Epithelial cell of esophagus (primary cell): ENCODE results near the gene CDC7.

Experiments
- DNase-seq: peaks from one replicate; pipeline ENCODE4 v3.0.0; 2010; ENCODE audit warnings: low read depth
- H3K4me3 ChIP-seq: 2 replicates; pipeline ENCODE4 v1.5.1; 2011; ENCODE audit warnings: mild to moderate bottlenecking, low read length, control low read depth
- TF ChIP-seq, protein P1 (sequence below): IDR thresholded peaks from 2 replicates; pipeline ENCODE4 v1.5.1; 2011; ENCODE audit warnings: low read depth, mild to moderate bottlenecking, low read length, control low read depth, inconsistent platforms; ENCODE audit not compliant: insufficient read depth; ENCODE audit errors: missing control alignments

CDC7 gene

DNA sequence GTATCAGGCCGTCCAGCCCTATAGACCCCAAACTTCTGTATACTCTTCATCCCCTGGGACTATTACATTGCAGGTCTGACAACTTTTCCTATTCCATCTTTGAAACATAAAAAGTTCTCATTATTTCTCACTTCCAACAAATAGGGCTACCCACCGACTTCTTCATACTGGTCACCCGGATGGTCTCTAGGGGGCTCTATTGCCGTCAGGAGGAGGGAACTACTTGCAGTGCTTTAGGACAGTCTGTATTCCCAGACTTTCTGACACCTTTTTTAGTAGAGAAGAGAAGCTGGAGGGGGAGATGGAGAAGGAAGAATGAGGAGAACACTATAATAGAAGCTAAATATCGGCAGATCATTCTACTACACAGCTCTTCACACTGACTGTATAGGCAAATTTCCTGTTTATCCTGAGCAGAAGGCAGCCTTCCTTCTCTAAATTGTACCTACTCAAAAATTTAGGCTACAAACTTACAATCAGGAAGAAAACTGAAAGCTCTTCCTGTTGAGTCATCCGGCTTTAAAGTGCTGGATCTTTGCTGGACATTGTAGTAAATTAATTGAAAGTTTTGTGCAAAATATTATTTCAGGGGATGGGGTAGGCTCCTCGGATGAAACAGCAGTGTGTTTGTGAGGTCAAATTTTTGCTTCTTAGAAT, 54.6 kb downstream of the CDC7 start:
- DNase-seq: no peak
- no peak overlapping the region for H3K4me3 ChIP-seq
- TF ChIP-seq, protein P1, sequence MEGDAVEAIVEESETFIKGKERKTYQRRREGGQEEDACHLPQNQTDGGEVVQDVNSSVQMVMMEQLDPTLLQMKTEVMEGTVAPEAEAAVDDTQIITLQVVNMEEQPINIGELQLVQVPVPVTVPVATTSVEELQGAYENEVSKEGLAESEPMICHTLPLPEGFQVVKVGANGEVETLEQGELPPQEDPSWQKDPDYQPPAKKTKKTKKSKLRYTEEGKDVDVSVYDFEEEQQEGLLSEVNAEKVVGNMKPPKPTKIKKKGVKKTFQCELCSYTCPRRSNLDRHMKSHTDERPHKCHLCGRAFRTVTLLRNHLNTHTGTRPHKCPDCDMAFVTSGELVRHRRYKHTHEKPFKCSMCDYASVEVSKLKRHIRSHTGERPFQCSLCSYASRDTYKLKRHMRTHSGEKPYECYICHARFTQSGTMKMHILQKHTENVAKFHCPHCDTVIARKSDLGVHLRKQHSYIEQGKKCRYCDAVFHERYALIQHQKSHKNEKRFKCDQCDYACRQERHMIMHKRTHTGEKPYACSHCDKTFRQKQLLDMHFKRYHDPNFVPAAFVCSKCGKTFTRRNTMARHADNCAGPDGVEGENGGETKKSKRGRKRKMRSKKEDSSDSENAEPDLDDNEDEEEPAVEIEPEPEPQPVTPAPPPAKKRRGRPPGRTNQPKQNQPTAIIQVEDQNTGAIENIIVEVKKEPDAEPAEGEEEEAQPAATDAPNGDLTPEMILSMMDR: no peak

DNA sequence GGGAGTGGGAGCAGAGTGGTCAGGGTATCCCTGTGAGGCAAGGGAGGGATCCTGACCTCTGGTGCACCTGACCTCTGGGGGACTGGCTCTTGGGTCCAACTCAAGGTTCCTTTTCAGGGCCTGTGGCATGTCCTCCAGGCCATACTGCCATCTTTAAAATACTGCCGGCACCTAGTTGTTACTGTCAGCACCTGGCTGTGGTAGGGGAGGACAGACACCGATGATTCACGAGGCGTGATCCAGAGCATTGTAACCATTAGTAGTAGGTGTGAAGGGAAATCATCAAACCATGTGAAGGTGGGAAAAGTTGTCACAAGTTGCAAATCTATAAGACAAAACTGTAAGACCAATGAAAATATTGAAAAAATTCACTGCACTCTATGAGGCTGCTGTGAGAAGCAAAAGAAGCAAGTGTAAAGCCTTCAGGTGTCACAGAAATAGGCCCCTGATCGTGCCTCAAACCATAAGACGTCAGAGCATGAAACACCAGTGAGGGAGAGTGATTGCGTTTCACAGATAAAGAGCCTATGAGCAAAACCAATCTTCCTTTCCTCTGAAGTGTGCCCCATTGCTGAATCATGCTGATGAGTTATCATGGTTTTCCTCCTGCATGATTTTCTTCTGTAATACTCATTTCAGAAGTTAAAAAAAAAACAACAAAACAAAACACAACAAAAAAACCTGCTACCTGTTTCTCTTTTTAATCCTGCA, 55.3 kb downstream of the CDC7 start:
- H3K4me3 ChIP-seq: no peak overlapping the region
- DNase-seq: peak; percentile 81
- TF ChIP-seq, protein P1: no peak

DNA sequence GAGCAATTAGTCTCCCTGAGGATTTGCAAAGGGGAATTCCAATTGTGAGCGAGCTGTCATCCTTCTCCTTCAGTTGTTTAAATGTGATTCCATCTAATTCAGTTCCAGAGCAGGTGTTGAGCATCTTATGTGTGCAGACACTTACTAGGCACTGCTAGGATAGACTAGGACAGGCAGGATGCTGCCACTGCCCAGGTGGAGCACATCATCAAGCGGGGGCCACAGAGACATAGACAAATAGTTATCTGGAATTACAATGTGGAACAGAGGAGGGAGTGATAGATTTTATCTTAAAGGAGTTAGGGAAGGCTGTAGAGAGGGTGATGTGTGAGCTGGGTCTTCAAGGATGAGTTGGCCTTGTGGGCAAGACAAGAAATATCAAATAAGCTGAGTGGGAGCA, 55.9 kb downstream of the CDC7 start:
- no peak overlapping the region for H3K4me3 ChIP-seq
- DNase-seq: no peak
- TF ChIP-seq, protein P1: no peak

DNA sequence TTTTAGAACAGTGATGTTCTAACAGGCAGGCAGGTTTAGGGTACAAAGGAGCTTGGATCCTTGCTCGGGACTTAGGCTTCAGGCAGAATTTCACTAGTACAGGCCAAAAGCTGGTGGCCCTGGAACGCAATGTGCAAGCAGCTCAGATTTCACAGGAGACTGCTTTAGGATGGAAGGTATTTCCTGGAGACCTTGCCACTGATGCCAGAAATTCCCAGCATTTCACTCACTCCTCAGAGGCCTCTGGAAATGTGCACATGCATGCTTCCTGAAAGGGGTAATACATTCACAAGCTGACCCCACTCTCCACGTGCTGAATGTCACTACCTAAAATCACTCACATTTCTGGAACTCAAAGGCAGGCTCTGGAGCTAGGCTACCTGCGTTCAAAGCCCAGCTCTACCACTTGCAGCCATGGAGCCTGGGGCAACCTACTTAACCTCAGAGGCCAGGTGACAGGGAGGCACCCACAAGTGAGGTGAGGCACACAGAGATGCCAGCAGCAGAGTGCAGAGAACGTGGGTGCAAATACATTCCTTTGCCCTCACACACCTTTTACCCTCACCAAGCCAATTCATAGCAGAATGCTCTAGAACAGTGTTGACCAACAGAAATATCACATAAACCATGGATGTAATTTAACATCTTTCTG, 56.5 kb downstream of the CDC7 start:
- DNase-seq: no peak
- no peak overlapping the region for H3K4me3 ChIP-seq
- TF ChIP-seq, protein P1: no peak

DNA sequence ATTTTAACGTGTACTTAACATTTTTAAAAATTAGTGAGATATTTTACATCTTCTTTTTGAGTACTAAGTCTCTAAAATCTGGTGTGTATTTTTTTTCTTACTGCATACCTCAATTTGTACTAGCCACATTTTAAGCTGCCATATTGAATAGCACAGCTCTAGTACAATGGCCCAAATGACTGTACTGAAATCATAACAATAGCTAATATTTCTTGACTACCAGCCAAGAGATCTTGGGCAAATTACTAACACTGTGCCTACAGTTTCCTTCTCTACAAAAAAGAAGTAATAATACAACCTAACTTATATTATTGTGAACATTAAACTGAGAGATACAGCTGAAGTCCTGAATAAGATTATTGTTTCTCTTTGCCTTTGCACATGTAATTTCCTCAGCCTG, 57.2 kb downstream of the CDC7 start:
- no peak overlapping the region for H3K4me3 ChIP-seq
- TF ChIP-seq, protein P1: no peak
- no peak for DNase-seq

DNA sequence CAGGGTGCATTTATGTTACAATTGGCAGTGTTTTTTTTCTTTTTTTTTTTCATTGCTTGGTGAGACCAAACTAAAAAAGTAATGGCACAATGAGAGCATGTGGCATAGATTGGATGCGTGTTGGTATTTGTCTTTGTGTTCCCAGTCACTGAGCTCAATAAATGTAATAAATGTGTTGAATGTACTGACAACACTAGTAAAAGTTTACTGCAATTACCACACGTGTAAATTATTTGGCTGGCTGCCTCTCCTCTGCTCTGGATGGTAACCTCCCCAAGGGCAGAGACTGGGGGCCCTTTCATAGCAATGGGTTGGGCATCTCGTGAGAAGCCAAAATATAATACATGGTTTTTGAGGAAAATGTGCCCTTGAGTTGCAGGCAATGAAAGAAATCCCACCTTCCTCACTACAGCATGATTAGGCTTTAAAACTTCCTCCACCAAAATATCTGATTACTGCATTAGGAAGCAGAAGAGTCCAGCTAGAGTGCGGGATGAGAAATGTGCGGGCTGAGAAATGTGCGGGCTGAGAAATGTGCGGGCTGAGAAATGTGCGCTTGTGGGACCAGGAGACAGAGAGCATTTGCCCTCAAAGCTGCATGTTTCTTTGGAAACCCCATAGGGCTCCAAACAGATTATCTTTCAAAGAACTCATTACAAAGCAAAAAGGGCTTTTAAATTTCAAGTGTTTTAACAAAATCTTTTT, 58.5 kb downstream of the CDC7 start:
- TF ChIP-seq, protein P1: no peak
- DNase-seq: no peak
- H3K4me3 ChIP-seq: no peak overlapping the region
